HCT116 (cell line): ENCODE data around the gene TMEM50A. TPM values are rescaled to one million over a fixed set of nuclear protein-coding genes. Genes with fewer than 3 reads are reported as not detected.

ENCODE experiments used
- ATAC-seq: fragments of 200-7000 bp; cut with Tn5 transposase; 2 replicates; pipeline ENCODE4 v1.9.1; 2020; ENCODE audit warnings: mild to moderate bottlenecking, moderate library complexity
- BruUV-seq: library from RNA; stranded (reverse); fragments of 400-500 nt; replicated peaks from 2 replicates; lab custom pipeline; 2021; lab: Mats Ljungman, UMichigan
- CTCF ChIA-PET: fragments of 300-600 bp; sonication (Branson Sonifier 250); formaldehyde crosslinking; loops from one replicate; lab custom pipeline; 2021; ENCODE audit warnings: antibody characterized with exemption; lab: Charles Lee
- POLR2A ChIA-PET: fragments of 300-600, 350-600 bp; sonication (Branson Sonifier 250); formaldehyde crosslinking; loops from one replicate; lab custom pipeline; 2021; ENCODE audit warnings: antibody characterized with exemption; lab: Charles Lee
- RAD21 ChIA-PET, 2 experiments: fragments of 300-600 bp; sonication (Branson Sonifier 250); formaldehyde crosslinking; loops; one replicate each; lab custom pipeline; 2023; ENCODE audit warnings: low total read pairs in 2 of 2; ENCODE audit not compliant: uncharacterized antibody in 2 of 2, unreplicated experiment in 2 of 2, low non-redundant PET in 1 of 2; lab: Charles Lee
- DNase-seq: peaks from one replicate; pipeline ENCODE4 v3.0.0-alpha.2; 2010; ENCODE audit warnings: low read depth, low spot score
- H2AFZ ChIP-seq: fragments of 200-600 bp; shearing (Covaris generic), sonication (generic); 2 replicates; pipeline ENCODE4 v1.6.1; 2017; ENCODE audit warnings: low read depth, mixed run types, mixed read lengths, antibody characterized with exemption, low read length; ENCODE audit not compliant: poor library complexity, severe bottlenecking
- H3K27ac ChIP-seq: 2 replicates; pipeline ENCODE4 v1.5.1; 2012; ENCODE audit warnings: low read depth, low read length
- H3K27me3 ChIP-seq: fragments of 200-600 bp; sonication (generic); 2 replicates; pipeline ENCODE4 v1.6.1; 2016; ENCODE audit warnings: mixed run types, low read length, mixed read lengths; ENCODE audit not compliant: insufficient read depth
- H3K36me3 ChIP-seq, 2 experiments: fragments of 200-500 bp in 1 of 2; fragments of 200-600 bp in 1 of 2; sonication (Bioruptor generic) in 1 of 2; sonication (generic) in 1 of 2; 2 replicates each; pipeline versions ENCODE4 v1.5.1 to v1.6.1; 2014 to 2016; ENCODE audit warnings: low read length in 2 of 2, inconsistent platforms in 1 of 2, mixed read lengths in 1 of 2, mixed run types in 1 of 2; ENCODE audit not compliant: insufficient read depth in 2 of 2, control insufficient read depth in 1 of 2
- H3K4me1 ChIP-seq, 2 experiments: fragments of 200-600 bp in 1 of 2; sonication (generic) in 1 of 2; 2 replicates each; pipeline versions ENCODE4 v1.5.1 to v1.6.1; 2012 to 2017; ENCODE audit warnings: low read length in 2 of 2, inconsistent platforms in 1 of 2, mild to moderate bottlenecking in 1 of 2, mixed read lengths in 1 of 2, mixed run types in 1 of 2, moderate library complexity in 1 of 2; ENCODE audit not compliant: insufficient read depth in 2 of 2, control insufficient read depth in 1 of 2
- H3K4me2 ChIP-seq: fragments of 200-600 bp; sonication (generic); 2 replicates; pipeline ENCODE4 v1.6.1; 2017; ENCODE audit warnings: mixed run types, low read length, mixed read lengths
- H3K4me3 ChIP-seq, 2 experiments: fragments of 200-600 bp in 1 of 2; sonication (generic) in 1 of 2; replicated peaks in 1 of 2; 2 replicates each; pipeline ENCODE4 v1.5.1; 2011 to 2016; ENCODE audit warnings: low read length in 2 of 2, control low read depth in 1 of 2, low read depth in 1 of 2, mild to moderate bottlenecking in 1 of 2, mixed read lengths in 1 of 2, mixed run types in 1 of 2
- H3K79me2 ChIP-seq: fragments of 200-600 bp; sonication (generic); 2 replicates; pipeline ENCODE4 v1.6.1; 2017; ENCODE audit warnings: mild to moderate bottlenecking, mixed run types, low read length, moderate library complexity, mixed read lengths; ENCODE audit not compliant: insufficient read depth
- H3K9ac ChIP-seq: fragments of 200-600 bp; sonication (generic); 2 replicates; pipeline ENCODE4 v1.6.1; 2016; ENCODE audit warnings: low read length, mixed read lengths
- H3K9me2 ChIP-seq: fragments of 200-600 bp; sonication (generic), shearing (Covaris generic); 2 replicates; pipeline ENCODE4 v1.6.1; 2017; ENCODE audit warnings: mixed run types, mild to moderate bottlenecking, moderate library complexity; ENCODE audit not compliant: insufficient read depth
- H3K9me3 ChIP-seq, 2 experiments: fragments of 200-500 bp in 1 of 2; fragments of 200-600 bp in 1 of 2; sonication (Bioruptor generic) in 1 of 2; sonication (generic) in 1 of 2; 2 replicates each; pipeline ENCODE4 v1.6.1; 2014 to 2017; ENCODE audit warnings: low read length in 2 of 2, mixed read lengths in 2 of 2, inconsistent platforms in 1 of 2, low read depth in 1 of 2, mild to moderate bottlenecking in 1 of 2, mixed run types in 1 of 2, moderate library complexity in 1 of 2; ENCODE audit not compliant: control insufficient read depth in 1 of 2, insufficient read depth in 1 of 2
- H4K20me1 ChIP-seq: fragments of 200-600 bp; sonication (generic), shearing (Covaris generic); 2 replicates; pipeline ENCODE4 v1.6.1; 2017; ENCODE audit warnings: mixed run types, mild to moderate bottlenecking, moderate library complexity; ENCODE audit not compliant: insufficient read depth
- EGR1 ChIP-seq: IDR thresholded peaks from 2 replicates; pipeline ENCODE4 v1.6.1; 2012; ENCODE audit warnings: low read depth
- FOSL1 ChIP-seq: IDR thresholded peaks from 2 replicates; pipeline ENCODE4 v1.6.1; 2012; ENCODE audit warnings: low read depth
- JUND ChIP-seq: IDR thresholded peaks from 2 replicates; pipeline ENCODE4 v1.6.1; 2012
- SP1 ChIP-seq: IDR thresholded peaks from 2 replicates; pipeline ENCODE4 v1.6.1; 2012; ENCODE audit warnings: low read depth
- TCF7L2 ChIP-seq: IDR thresholded peaks from 2 replicates; pipeline ENCODE4 v1.7.0; 2011; ENCODE audit warnings: borderline replicate concordance, inconsistent platforms; ENCODE audit not compliant: insufficient read depth, insufficient read length; ENCODE audit errors: extremely low read depth
- ZFX ChIP-seq: fragments of 450-650 bp; IDR thresholded peaks from 2 replicates; pipeline ENCODE4 v1.6.1; 2017
- intact Hi-C: fragments of 100-400 bp; cut with micrococcal nuclease; formaldehyde crosslinking; loops from 2 replicates; pipeline ENCODE4 v1.10.0; 2022
- total RNA-seq: library from RNA; stranded (reverse); gene quantifications from one replicate; pipeline ENCODE4 v1.2.1, GENCODE V29; 2021; ENCODE audit not compliant: unreplicated experiment
- TF ChIP-seq, protein P1 (sequence below): IDR thresholded peaks from 2 replicates; pipeline ENCODE4 v1.6.1; 2012
- TF ChIP-seq, protein P2 (sequence below): IDR thresholded peaks from 2 replicates; pipeline ENCODE4 v1.6.1; 2012; ENCODE audit warnings: low read depth
- TF ChIP-seq, protein P3 (sequence below), 3 experiments: fragments of 200-600 bp in 1 of 3; sonication (generic) in 1 of 3; IDR thresholded peaks in 2 of 3; conservative IDR thresholded peaks in 1 of 3; 2 replicates each; pipeline ENCODE4 v1.5.1; 2012 to 2017; ENCODE audit warnings: low read depth in 2 of 3, low read length in 2 of 3, antibody characterized with exemption in 1 of 3, borderline replicate concordance in 1 of 3, control low read depth in 1 of 3, mild to moderate bottlenecking in 1 of 3, mixed read lengths in 1 of 3, mixed run types in 1 of 3, moderate library complexity in 1 of 3; ENCODE audit not compliant: insufficient read depth in 1 of 3

The TMEM50A gene
- total RNA-seq, 1 experiment from 2014 or later, result 80.7 TPM

DNA sequence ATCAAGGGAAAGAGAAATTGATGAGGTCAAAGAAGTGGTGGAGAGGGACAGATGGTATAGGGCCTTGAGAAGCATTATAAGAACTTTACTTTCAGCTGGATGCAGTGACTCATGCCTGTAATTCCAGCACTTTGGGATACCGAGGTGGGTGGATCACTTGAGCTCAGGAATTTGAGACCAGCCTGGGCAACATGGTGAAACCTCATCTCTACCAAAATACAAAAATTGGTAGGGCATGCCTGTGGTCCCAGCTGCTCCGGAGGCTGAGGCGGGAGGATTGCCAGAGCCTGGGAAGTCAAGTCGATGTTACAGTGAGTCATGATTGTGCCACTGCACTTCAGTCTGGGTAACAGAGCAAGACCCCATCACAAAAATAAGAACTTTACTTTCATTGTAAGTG is 5.7 kb downstream of the TMEM50A start:
- BruUV-seq, result no TSS peak
- Histone ChIP-seq H3K36me3 (0 out of 4 replicates have a peak, but pooled peaks cover 0 to 3% of the 10 kb centered on the region in 2 experiments), H3K9me3 (no peaks in the 10 kb centered on the region), H3K9ac (0 out of 2 replicates have a peak overlapping the region, but pooled peaks have one; percentile 5)
- intact Hi-C loops, result loop anchor here (5.0 kb wide), 1 partner anchor 97 kb away; the partner anchor contains the start of gene RSRP1
- ATAC-seq, result peak; percentile 80
- TF ChIP-seq JUND, result peak; percentile 34; the same call in 1 of the 2 replicates
- TF ChIP-seq EGR1, result 0 out of 2 replicates have a peak, but pooled peaks have one; percentile 7
- TF ChIP-seq, protein P1, sequence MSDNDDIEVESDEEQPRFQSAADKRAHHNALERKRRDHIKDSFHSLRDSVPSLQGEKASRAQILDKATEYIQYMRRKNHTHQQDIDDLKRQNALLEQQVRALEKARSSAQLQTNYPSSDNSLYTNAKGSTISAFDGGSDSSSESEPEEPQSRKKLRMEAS, result no peak
- peak; percentile 38; the same call in 1 of the 2 replicates for TF ChIP-seq FOSL1
- TF ChIP-seq, all 23 proteins: peak for 3
- Histone ChIP-seq H3K9me2 (no peaks in the 10 kb centered on the region), H3K4me1 (peaks cover 24 to 26% of the 10 kb centered on the region in 2 experiments), H3K27me3 (no peaks in the 10 kb centered on the region), H3K79me2 (peaks cover 55% of the 10 kb centered on the region), H2AFZ (no peak overlapping the region), H3K4me3 (0 out of 4 replicates have a peak overlapping the region, but pooled peaks of 1 of the 2 experiments have one; percentile 2), H3K27ac (peak overlapping the region; percentile 23; the same call in 1 of the 2 replicates), H4K20me1 (no peaks in the 10 kb centered on the region), H3K4me2 (peak overlapping the region; percentile 49)
- POLR2A ChIA-PET, result no interaction called here
- CTCF ChIA-PET, result interaction anchor here (0.6 kb wide), 1 partner anchor 229 kb away, joined by 7 read pairs; no protein-coding TSS in a partner anchor
- DNase-seq, result peak; percentile 24
- RAD21 ChIA-PET, result no interaction called here

DNA sequence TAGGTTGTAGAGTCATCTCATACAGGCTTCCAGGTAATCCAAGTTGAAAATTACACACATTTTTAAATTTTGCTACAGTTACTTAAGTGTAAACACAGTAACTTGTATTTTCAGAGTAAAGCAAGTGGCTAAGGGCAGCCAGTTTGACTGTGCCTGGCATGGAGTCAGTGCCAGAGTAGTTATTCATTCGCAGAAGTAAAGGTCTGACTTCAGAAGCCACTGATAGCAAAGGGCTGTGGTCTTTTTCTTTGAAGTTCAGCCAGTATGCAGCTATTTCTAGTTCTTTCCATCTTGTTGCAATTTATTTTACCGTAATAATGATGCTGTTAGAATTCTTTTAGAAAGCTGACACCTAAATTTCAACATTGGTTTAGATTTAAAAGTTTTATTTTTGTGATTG is 9.4 kb downstream of the TMEM50A start:
- Histone ChIP-seq H3K27ac (no peak overlapping the region), H3K9ac (no peak overlapping the region), H2AFZ (no peak overlapping the region), H3K4me1 (peaks cover 41 to 51% of the 10 kb centered on the region in 2 experiments), H3K36me3 (peaks cover 3 to 5% of the 10 kb centered on the region in 2 experiments; a peak in 1 of 4 replicates), H3K9me3 (no peaks in the 10 kb centered on the region), H3K27me3 (no peaks in the 10 kb centered on the region), H3K9me2 (no peaks in the 10 kb centered on the region), H4K20me1 (peaks cover 2% of the 10 kb centered on the region; the same call in 1 of the 2 replicates), H3K4me2 (no peak overlapping the region), H3K79me2 (peaks cover 19% of the 10 kb centered on the region; the same call in 1 of the 2 replicates), H3K4me3 (no peak overlapping the region)
- DNase-seq (no peak), ATAC-seq (no peak)
- intact Hi-C loops, result no loop called here
- ChIA-PET POLR2A (no interaction called here), RAD21 (no interaction called here), CTCF (no interaction called here)
- TF ChIP-seq, protein P2, sequence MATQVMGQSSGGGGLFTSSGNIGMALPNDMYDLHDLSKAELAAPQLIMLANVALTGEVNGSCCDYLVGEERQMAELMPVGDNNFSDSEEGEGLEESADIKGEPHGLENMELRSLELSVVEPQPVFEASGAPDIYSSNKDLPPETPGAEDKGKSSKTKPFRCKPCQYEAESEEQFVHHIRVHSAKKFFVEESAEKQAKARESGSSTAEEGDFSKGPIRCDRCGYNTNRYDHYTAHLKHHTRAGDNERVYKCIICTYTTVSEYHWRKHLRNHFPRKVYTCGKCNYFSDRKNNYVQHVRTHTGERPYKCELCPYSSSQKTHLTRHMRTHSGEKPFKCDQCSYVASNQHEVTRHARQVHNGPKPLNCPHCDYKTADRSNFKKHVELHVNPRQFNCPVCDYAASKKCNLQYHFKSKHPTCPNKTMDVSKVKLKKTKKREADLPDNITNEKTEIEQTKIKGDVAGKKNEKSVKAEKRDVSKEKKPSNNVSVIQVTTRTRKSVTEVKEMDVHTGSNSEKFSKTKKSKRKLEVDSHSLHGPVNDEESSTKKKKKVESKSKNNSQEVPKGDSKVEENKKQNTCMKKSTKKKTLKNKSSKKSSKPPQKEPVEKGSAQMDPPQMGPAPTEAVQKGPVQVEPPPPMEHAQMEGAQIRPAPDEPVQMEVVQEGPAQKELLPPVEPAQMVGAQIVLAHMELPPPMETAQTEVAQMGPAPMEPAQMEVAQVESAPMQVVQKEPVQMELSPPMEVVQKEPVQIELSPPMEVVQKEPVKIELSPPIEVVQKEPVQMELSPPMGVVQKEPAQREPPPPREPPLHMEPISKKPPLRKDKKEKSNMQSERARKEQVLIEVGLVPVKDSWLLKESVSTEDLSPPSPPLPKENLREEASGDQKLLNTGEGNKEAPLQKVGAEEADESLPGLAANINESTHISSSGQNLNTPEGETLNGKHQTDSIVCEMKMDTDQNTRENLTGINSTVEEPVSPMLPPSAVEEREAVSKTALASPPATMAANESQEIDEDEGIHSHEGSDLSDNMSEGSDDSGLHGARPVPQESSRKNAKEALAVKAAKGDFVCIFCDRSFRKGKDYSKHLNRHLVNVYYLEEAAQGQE, result no peak
- TF ChIP-seq SP1 (no peak), ZFX (no peak), EGR1 (no peak), TCF7L2 (no peak)
- TF ChIP-seq, protein P3, sequence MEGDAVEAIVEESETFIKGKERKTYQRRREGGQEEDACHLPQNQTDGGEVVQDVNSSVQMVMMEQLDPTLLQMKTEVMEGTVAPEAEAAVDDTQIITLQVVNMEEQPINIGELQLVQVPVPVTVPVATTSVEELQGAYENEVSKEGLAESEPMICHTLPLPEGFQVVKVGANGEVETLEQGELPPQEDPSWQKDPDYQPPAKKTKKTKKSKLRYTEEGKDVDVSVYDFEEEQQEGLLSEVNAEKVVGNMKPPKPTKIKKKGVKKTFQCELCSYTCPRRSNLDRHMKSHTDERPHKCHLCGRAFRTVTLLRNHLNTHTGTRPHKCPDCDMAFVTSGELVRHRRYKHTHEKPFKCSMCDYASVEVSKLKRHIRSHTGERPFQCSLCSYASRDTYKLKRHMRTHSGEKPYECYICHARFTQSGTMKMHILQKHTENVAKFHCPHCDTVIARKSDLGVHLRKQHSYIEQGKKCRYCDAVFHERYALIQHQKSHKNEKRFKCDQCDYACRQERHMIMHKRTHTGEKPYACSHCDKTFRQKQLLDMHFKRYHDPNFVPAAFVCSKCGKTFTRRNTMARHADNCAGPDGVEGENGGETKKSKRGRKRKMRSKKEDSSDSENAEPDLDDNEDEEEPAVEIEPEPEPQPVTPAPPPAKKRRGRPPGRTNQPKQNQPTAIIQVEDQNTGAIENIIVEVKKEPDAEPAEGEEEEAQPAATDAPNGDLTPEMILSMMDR (IDR thresholded peaks at IDR 0.05 in 2 of 3, conservative IDR thresholded peaks at IDR 0.05 in 1 of 3; ENCODE audit: borderline replicate concordance in 1 of 3, insufficient read depth in 1 of 3, low read depth in 2 of 3, low read length in 2 of 3), result no peak
- no TSS peak for BruUV-seq
